ENCODE measurements around the gene AFTPH. TPM values are rescaled to one million over a fixed set of nuclear protein-coding genes. Genes with fewer than 3 reads are reported as not detected.

AFTPH gene
- total RNA-seq, 1 donor from 2014 or later, result 16.0 TPM

- Histone ChIP-seq H3K9me3 (ENCODE audit: insufficient read depth, low read depth, low read length) (no peaks in the 10 kb centered on the region), H2AFZ (ENCODE audit: low read depth, low read length) (no peak overlapping the region), H3K4me1 (ENCODE audit: insufficient read depth, low read length) (peaks cover 4% of the 10 kb centered on the region), H3K36me3 (ENCODE audit: insufficient read depth, low read length) (peaks cover 30% of the 10 kb centered on the region), H3K27ac (ENCODE audit: low read depth, low read length) (no peak overlapping the region), H3K9ac (ENCODE audit: low read length) (no peak overlapping the region), H4K20me1 (ENCODE audit: insufficient read depth, low read length) (peaks cover 82% of the 10 kb centered on the region), H3K4me3 (ENCODE audit: insufficient read depth, low read depth, low read length) (no peak overlapping the region), H3K27me3 (ENCODE audit: insufficient read depth, low read length) (no peaks in the 10 kb centered on the region), H3K4me2 (ENCODE audit: low read length) (no peak overlapping the region), H3K79me2 (ENCODE audit: insufficient read depth, low read length) (peaks cover 48% of the 10 kb centered on the region)
- no peak overlapping the region for H3K27ac Mint-ChIP-seq (ENCODE audit: unreplicated experiment)
- H3K9me3 Mint-ChIP-seq (ENCODE audit: unreplicated experiment), result no peaks in the 10 kb centered on the region
- FAIRE-seq, result no peak
- H3K36me3 Mint-ChIP-seq (ENCODE audit: low read depth, unreplicated experiment), result peaks cover 27% of the 10 kb centered on the region
- H3K4me3 Mint-ChIP-seq (ENCODE audit: unreplicated experiment), result no peak overlapping the region
- no peaks in the 10 kb centered on the region for H3K27me3 Mint-ChIP-seq (ENCODE audit: low read depth, unreplicated experiment)
- TF ChIP-seq CTCF (IDR thresholded peaks at IDR 0.05; ENCODE audit: insufficient read depth, low read depth, low read length) (no peak), EZH2 (IDR thresholded peaks at IDR 0.05; ENCODE audit: insufficient read depth, low read length) (no peak)
- DNase-seq (ENCODE audit: low read depth), result no peak
- peaks cover 17% of the 10 kb centered on the region for H3K4me1 Mint-ChIP-seq (ENCODE audit: low read depth, unreplicated experiment)
Measured at GRCh38 chr2:64632835-64633819, 109.0 kb downstream of the AFTPH start.

GRCh38 chr2:64634345-64635267 lies 110.5 kb downstream of the AFTPH start:
- Histone ChIP-seq H3K9ac (ENCODE audit: low read length) (no peak overlapping the region), H3K79me2 (ENCODE audit: insufficient read depth, low read length) (peaks cover 63% of the 10 kb centered on the region), H3K27me3 (ENCODE audit: insufficient read depth, low read length) (no peaks in the 10 kb centered on the region), H4K20me1 (ENCODE audit: insufficient read depth, low read length) (peaks cover 84% of the 10 kb centered on the region), H3K4me2 (ENCODE audit: low read length) (no peak overlapping the region), H3K9me3 (ENCODE audit: insufficient read depth, low read depth, low read length) (no peaks in the 10 kb centered on the region), H3K4me3 (ENCODE audit: insufficient read depth, low read depth, low read length) (no peak overlapping the region), H3K27ac (ENCODE audit: low read depth, low read length) (no peak overlapping the region), H3K36me3 (ENCODE audit: insufficient read depth, low read length) (peaks cover 30% of the 10 kb centered on the region), H3K4me1 (ENCODE audit: insufficient read depth, low read length) (peaks cover 4% of the 10 kb centered on the region), H2AFZ (ENCODE audit: low read depth, low read length) (no peak overlapping the region)
- Mint-ChIP-seq H3K36me3 (ENCODE audit: low read depth, unreplicated experiment) (peaks cover 24% of the 10 kb centered on the region), H3K27me3 (ENCODE audit: low read depth, unreplicated experiment) (no peaks in the 10 kb centered on the region), H3K9me3 (ENCODE audit: unreplicated experiment) (no peaks in the 10 kb centered on the region), H3K4me1 (ENCODE audit: low read depth, unreplicated experiment) (peaks cover 27% of the 10 kb centered on the region), H3K4me3 (ENCODE audit: unreplicated experiment) (no peak overlapping the region), H3K27ac (ENCODE audit: unreplicated experiment) (no peak overlapping the region)
- no peak for TF ChIP-seq EZH2 (IDR thresholded peaks at IDR 0.05; ENCODE audit: insufficient read depth, low read length)
- no peak for TF ChIP-seq CTCF (IDR thresholded peaks at IDR 0.05; ENCODE audit: insufficient read depth, low read depth, low read length)
- FAIRE-seq (no peak), DNase-seq (ENCODE audit: low read depth) (no peak)

Data from astrocyte (in vitro differentiated cells and primary cell).